ENCODE results near the gene TRIM66.

TRIM66 gene

GRCh38 chr11:8693555-8693954 lies 11.1 kb upstream of the TRIM66 start:
- TF ChIP-seq CTCF (IDR thresholded peaks at IDR 0.05; ENCODE audit: borderline replicate concordance, control extremely low read depth, extremely low read depth, insufficient read depth, missing control alignments): no peak
- DNase-seq (ENCODE audit: low spot score): no peak
- in situ Hi-C loops (cut with MboI; ENCODE audit: low sequenced_read_pairs, unreplicated experiment): no loop called here

GRCh38 chr11:8693010-8693551 lies 10.6 kb upstream of the TRIM66 start:
- TF ChIP-seq CTCF (IDR thresholded peaks at IDR 0.05; ENCODE audit: borderline replicate concordance, control extremely low read depth, extremely low read depth, insufficient read depth, missing control alignments): no peak
- in situ Hi-C loops (cut with MboI; ENCODE audit: low sequenced_read_pairs, unreplicated experiment): no loop called here
- DNase-seq (ENCODE audit: low spot score): no peak

- TF ChIP-seq CTCF (IDR thresholded peaks at IDR 0.05; ENCODE audit: borderline replicate concordance, control extremely low read depth, extremely low read depth, insufficient read depth, missing control alignments): no peak
- in situ Hi-C loops (cut with MboI; ENCODE audit: low sequenced_read_pairs, unreplicated experiment): no loop called here
- DNase-seq (ENCODE audit: low spot score): no peak
These were observed 10.0 kb upstream of the TRIM66 start for GRCh38 chr11:8692417-8692816.

GRCh38 chr11:8691601-8692000 lies 9.1 kb upstream of the TRIM66 start:
- in situ Hi-C loops (cut with MboI; ENCODE audit: low sequenced_read_pairs, unreplicated experiment): no loop called here
- TF ChIP-seq CTCF (IDR thresholded peaks at IDR 0.05; ENCODE audit: borderline replicate concordance, control extremely low read depth, extremely low read depth, insufficient read depth, missing control alignments): no peak
- DNase-seq (ENCODE audit: low spot score): no peak

- DNase-seq (ENCODE audit: low spot score): no peak
- in situ Hi-C loops (cut with MboI; ENCODE audit: low sequenced_read_pairs, unreplicated experiment): no loop called here
- no peak for TF ChIP-seq CTCF (IDR thresholded peaks at IDR 0.05; ENCODE audit: borderline replicate concordance, control extremely low read depth, extremely low read depth, insufficient read depth, missing control alignments)
These were observed 8.2 kb upstream of the TRIM66 start for GRCh38 chr11:8690374-8691342.

- in situ Hi-C loops (cut with MboI; ENCODE audit: low sequenced_read_pairs, unreplicated experiment): no loop called here
- DNase-seq (ENCODE audit: low spot score): no peak
- TF ChIP-seq CTCF (IDR thresholded peaks at IDR 0.05; ENCODE audit: borderline replicate concordance, control extremely low read depth, extremely low read depth, insufficient read depth, missing control alignments): no peak
These were observed 7.3 kb upstream of the TRIM66 start for GRCh38 chr11:8689726-8690255.
